Glomerular visceral epithelial cell (primary cell): Measurements from ENCODE around the gene PLCZ1.

Experiments used
- DNase-seq: peaks from one replicate; pipeline ENCODE4 v3.0.0-alpha.2; 2016; ENCODE audit errors: extremely low spot score

PLCZ1 gene

GRCh38 chr12:18634382-18634781 is 103.4 kb downstream of the PLCZ1 start:
- DNase-seq = no peak
